Measurements from ENCODE around the gene PIK3CG.
"Not testable (repeated sequence)": the region's sequence is repeated elsewhere in the genome, so short reads cannot be mapped to it uniquely, and the experiment has no call there.

PIK3CG gene

DNA sequence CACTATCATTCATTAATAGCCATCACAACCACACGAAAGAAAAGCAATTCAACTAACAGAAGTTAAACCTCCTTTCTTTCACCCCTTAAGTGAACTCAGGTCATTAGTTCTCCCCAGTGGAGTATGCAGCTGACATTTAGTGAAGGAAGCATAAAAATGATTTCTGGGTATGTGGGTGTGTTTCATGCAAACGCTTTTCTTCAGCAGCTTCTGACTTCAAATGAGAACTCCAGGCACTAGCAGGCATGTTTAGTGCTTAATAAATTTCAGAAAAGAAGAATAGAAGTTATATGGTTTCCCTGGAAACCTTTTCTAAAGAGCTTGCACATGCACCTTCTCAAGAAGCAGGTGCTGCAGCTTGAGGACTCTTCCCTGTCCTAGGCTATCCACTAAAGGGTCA lies 62.5 kb downstream of the PIK3CG start:
- no peak for FAIRE-seq
- DNase-seq (ENCODE audit: insufficient read length, low spot score): no peak

DNA sequence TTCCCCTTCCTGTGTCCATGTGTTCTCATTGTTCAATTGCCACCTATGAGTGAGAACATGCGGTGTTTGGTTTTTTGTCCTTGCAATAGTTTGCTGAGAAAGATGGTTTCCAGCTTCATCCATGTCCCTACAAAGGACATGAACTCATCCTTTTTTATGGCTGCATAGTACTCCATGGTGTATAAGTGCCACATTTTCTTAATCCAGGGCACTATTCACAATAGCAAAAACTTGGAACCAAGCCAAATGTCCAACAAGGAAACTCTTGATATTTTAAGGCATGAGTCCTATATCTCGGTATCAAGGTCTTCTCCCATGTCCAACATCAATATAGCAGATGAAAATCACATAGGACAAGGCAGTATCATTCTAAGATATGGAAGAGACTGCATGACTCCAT lies 64.5 kb downstream of the PIK3CG start:
- DNase-seq (ENCODE audit: insufficient read length, low spot score); FAIRE-seq: not testable (repeated sequence)

DNA sequence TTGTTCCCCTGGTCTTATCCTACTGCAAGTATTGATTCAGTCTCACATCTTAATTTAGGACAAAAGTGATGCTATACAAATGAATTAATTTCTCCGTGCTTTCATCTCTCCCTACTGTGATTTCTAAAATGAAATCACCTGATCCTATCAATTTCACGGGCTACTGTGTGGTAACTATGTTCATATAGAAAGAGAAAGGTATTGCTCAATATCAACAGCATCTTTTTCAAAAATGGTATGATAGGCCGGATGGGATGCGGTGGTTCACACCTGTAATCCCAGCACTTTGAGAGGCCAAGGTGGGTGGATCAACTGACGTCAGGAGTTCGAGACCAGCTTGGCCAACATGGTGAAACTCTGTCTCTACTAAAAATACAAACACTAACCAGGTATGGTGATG lies 71.2 kb downstream of the PIK3CG start:
- no peak for FAIRE-seq

DNA sequence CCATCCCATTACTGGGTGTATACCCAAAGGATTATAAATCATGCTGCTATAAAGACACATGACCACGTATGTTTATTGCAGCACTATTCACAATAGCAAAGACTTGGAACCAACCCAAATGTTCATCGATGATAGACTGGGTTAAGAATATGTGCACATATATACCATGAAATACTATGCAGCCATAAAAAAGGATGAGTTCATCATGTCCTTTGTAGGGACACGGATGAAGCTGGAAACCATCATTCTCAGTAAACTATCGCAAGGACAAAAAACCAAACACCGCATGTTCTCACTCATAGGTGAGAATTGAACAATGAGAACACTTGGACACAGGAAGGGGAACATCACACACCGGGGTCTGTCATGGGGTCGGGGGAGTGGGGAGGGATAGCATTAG lies 73.0 kb downstream of the PIK3CG start:
- not testable (repeated sequence) for DNase-seq (ENCODE audit: insufficient read length, low spot score); FAIRE-seq

More for the DNA sequence above, 71.2 kb downstream of the PIK3CG start:
- DNase-seq (ENCODE audit: insufficient read length, low spot score): no peak

DNA sequence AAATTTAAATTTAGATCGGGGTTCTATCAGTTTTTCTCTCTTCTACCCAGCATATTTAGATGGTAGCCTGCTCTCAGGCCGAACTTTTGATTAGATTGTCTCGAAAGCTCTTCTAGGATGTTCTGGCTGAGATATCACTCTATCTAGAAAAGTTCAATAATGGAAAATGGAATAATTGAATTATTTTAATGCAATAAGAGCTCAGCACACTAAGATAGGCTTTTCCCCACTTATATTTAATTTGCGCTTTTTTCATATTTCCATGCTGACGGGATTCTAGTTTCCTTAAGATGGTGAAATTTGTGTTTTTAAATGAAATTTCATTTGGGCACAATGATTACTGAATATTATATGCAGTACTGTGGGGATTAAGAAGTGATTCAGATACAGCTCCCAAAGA lies 73.7 kb downstream of the PIK3CG start:
- no peak for FAIRE-seq
- no peak for DNase-seq (ENCODE audit: insufficient read length, low spot score)

- FAIRE-seq (no peak), DNase-seq (ENCODE audit: insufficient read length, low spot score) (no peak)
Observed at GRCh38 chr7:106944035-106944665, 79.1 kb downstream of the PIK3CG start.

DNA sequence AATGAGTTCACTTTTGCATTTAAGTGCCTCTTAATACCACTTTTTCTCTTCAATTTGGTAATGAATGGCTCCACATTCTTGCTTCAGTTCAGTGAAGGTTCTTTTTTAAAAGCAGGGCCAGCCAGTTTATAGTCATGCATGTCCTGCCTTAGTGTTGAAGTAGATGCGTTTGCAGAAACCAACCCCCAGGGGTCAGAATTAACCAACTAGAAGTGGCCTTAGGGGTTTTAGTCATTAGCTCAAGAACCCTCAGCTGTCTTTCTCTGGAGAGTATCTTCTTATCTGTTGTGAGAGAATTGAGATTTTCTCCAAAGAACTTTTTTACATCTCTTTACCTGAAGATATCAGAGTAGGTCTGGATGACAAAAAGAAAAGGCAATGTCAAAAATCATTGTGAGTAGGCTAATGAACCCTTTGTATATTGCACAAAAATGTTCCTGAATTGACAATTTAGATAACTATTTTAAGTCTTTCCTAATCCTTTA lies 82.2 kb downstream of the PIK3CG start:
- FAIRE-seq: no peak

DNA sequence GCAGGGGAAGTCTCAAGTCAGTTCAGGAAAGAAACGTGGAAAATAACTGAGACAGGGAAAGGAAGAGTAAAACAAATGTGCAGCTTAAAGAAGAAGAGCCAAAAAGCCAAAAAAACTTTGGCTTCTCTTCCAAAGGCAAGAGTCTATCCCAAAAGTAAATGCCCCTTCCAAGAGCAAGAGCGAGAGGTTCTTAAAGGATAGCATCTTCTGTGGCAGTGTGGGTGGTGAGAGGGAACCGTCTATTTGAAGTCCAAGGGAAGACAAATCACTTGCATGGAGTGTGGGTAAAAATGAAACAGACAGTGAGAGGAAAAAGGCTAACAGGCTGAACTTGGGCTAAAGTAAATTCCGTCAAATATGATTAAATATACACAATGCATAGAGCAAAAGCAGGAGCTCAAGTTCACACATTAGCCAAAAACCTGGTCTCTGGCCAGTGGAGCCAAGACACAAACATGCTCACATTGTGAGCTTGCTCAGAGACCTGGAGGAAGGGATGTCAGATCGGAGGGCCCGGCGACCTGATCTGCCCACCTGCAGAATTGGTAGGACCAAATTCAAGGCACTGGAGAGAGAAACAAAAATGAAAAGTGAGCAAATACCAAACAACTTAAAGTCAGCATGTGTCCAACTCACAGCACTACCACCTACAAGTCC lies 87.0 kb downstream of the PIK3CG start:
- FAIRE-seq (no peak), DNase-seq (ENCODE audit: insufficient read length, low spot score) (no peak)

More for the DNA sequence above, 82.2 kb downstream of the PIK3CG start:
- DNase-seq (ENCODE audit: insufficient read length, low spot score): peak; percentile 54

DNA sequence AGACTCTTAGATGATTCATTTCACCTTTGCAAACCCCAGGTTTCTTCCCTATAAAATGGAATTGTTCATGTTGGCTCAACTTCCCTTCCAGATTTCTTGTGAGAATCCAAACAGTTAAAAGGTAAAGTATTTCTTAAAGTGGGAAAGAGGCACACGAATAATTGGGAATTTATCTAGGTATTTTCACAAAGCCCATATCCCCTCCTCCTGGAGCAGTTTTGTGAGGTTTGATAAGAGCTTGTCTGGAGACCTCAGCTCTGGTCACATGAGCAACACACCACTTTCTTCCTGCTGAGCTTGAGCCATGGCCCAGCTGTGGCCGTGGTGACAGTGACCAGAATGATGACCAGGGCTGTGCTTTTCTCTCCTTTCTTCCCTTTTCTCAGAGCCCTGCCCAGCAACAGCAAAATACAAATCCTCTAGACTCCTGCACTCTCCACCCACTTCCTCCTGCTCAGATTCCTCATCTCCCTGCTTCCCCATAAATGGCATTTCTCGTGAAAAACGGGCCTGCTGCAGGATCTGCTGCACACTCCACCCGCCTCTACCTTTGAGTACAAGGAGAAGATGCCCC lies 87.7 kb downstream of the PIK3CG start:
- no peak for DNase-seq (ENCODE audit: insufficient read length, low spot score)
- no peak for FAIRE-seq

GRCh38 chr7:106954840-106955239 lies 89.8 kb downstream of the PIK3CG start:
- FAIRE-seq: no peak
- DNase-seq (ENCODE audit: insufficient read length, low spot score): no peak

DNA sequence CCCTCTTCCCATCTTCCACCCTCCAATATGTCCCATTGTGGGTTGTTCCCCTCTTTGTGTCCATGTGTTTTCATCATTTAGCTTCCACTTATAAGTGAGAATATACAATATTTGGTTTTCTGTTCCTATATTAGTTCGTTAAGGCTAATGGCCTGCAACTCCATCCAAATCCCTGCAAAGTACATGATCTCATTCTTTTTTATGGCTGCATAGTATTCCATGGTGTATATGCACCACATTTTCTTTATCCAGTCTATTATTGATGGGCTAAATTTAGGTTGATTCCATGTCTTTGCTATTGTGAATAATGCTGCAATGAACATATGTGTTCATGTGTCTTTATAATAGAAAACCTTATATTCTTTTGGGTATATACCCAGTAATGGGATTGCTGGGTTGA lies 90.8 kb downstream of the PIK3CG start:
- FAIRE-seq: not testable (repeated sequence)

More for the DNA sequence above, 90.8 kb downstream of the PIK3CG start:
- not testable (repeated sequence) for DNase-seq (ENCODE audit: insufficient read length, low spot score)

Measured in HTR-8/SVneo (cell line).